GM18873 (cell line): Measurements from ENCODE around the gene AP2B1.

ENCODE experiments used
- ATAC-seq: cut with Tn5 transposase; IDR thresholded peaks from one replicate; pipeline ENCODE4 v1.9.1; 2021; ENCODE audit warnings: mild to moderate bottlenecking, moderate library complexity, moderate number of reproducible peaks; ENCODE audit not compliant: unreplicated experiment, low FRiP score

The AP2B1 gene

GRCh38 chr17:35725802-35726126 is 138.6 kb downstream of the AP2B1 start:
- no peak for ATAC-seq

- no peak for ATAC-seq
Observed at GRCh38 chr17:35726127-35726952, 139.2 kb downstream of the AP2B1 start.

DNA sequence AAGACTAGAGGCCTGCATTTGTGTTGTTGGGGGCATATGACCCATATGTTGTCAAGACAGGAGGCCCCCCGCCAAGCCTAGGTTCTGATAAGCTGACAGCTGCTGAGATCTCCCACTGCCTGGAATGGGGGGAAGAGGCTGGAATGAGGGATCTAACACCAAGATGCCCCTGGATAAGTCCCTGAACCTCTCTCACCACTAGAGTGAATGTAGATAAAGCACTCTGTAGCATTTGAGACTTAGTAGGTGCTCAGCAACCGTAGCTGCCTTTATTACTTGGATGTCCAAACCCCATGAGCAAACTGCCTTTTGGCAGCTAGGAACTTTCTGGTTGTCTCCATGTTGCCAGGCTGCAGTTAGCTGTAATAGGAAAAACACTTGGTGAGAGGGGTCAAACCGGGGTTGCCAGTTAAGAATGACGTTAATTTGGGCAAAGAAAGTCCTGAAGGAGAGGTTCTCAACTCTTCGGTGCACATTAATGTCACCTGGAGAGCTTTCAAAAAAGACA is 139.9 kb downstream of the AP2B1 start:
- no peak for ATAC-seq

- no peak for ATAC-seq
Observed at GRCh38 chr17:35727635-35728034, 140.5 kb downstream of the AP2B1 start.

DNA sequence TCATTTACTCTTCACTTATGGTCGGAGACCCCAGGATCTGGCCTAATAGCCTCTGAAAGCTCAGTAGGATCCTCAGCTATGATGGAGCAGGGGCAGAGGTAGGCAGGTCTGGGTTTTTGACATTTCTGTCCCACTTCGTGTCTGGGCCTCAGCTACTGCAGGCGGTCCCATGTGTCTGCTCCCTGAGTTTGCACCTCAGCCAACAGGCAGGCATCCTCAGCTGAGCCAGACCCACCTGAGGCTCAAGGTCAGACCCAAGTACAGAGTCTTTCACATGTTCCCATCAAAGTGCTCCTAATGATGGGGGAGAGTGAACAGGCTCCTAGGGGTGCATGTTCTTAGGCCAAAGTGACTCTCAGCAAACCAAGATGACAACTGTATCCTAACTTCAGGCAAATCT is 141.4 kb downstream of the AP2B1 start:
- no peak for ATAC-seq

GRCh38 chr17:35729405-35729833 is 142.3 kb downstream of the AP2B1 start:
- ATAC-seq: no peak

DNA sequence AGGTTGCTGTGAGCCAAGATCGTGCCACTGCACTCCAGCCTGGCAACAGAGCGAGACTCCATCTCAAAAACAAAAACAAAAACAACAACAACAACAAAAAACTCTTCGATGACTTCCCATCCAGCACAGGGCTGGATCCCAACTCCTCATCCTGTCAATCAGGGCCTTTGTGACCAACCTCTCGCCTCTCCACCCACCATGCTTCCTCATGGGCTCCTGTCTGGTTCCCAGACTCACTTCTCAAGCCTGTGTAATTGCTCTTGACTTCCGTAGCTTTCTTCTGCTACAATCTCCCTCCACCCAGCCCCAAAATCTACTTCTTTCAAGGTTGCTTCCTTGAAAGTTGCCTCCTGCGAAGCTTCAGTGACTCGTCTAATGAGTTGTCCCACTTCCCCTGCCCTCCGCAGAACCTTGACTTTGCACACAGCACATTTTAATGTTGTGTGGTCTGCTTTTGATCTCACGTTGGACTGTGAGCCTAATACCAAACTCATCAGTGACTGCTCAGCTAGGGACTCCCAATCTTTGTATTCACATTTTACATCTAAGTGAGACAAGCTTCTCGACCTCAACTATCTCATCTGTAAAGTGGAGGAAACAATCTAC is 143.4 kb downstream of the AP2B1 start:
- no peak for ATAC-seq

DNA sequence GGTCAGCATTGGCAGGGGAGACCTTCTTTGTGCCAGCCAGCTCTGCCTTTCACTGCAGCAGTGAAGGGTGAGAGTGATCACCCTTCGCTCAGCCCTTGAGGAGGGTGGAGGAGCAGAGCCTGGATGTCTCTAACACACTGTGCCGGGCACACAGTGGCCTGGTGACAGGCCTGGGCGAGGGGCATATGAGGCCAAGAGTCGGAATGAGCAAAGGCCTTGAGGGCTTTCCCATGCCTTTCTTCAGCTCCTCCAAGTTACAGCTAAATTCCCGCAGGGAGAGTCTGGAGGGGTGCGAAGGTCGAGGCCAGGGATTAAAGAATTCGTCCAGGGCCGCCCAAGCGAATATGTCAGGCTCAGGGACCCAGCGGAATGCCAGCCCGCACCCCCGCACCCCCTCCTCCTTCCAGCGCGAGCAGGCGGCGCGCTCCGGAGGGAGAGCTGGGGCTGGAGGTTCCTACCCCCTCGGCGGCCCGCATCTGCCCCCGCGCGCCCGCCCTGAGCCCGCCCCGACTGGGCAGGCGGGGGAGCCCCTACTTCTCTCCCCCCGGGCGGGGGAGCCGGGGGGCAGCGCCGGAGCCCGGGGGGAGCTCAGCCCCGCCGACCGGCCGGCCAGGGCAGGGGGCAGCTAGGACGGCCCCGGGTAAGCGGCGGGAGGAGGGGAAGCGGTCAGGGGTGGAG is 144.3 kb downstream of the AP2B1 start, which contains the start of gene RASL10B:
Gene RASL10B, plus strand, starts transcription at position 401 of the 678 bp plus-strand sequence. CDS start 3,546 bp downstream, outside the sequence.
- ATAC-seq: no peak

DNA sequence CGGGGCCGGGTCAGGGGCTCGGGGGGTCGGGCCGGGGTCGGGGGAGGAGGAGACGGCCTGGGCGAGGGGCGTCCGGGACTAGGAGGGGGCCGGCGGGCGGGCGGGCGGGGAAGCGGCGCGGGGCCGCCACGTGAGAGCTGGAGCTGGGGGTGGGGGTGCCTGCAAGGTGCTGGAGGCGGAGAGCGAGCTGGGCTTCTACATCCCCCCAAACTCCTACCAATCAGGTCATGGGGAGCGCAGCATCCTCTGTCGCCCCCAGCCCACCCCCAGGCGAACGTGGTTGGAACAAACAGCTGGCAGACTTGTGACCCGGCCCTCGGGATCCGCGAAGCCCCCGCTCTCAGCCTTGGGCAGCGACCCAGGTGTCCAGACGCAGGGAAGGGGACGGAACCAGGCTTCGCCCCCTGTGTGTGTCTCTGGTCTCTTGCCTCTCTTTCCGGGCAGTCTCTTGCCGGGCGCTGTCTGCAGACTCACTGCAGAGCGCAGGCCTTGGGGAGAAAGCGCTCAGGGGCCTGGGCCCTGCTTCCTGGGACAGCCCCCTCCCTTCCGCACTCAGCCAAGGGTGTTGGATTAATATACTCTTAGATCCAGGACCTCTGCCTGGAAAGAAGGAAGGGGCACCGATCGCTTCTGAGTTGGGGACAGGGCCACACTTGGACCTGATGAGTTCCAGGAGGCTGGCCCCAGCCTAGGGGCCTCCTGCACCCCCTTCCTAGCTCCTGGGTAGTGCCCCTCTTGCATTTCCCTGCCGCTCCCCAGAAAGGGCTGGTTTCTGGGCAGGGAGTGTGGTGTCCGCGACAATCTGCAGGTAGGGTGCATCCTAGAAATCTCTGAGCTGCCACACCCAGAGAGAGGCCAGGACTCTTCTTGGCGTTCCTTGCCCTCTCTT is 145.0 kb downstream of the AP2B1 start:
- no peak for ATAC-seq

DNA sequence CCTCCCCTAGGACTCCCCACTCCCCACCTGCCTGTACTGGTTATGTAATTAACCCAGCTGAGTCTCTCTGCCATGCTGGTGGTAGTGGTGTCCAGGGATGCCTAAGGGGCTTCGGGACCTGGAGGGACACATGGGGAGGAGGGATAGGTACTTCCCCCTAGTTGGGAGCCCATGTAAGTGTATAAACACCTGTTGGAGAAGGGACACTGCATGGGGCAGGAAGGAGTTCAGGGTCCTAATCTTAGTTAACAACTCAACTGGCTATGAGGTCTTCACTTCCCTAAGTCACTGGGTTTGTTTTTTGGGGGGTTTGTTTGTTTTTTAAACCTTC is 145.6 kb downstream of the AP2B1 start:
- ATAC-seq: no peak

DNA sequence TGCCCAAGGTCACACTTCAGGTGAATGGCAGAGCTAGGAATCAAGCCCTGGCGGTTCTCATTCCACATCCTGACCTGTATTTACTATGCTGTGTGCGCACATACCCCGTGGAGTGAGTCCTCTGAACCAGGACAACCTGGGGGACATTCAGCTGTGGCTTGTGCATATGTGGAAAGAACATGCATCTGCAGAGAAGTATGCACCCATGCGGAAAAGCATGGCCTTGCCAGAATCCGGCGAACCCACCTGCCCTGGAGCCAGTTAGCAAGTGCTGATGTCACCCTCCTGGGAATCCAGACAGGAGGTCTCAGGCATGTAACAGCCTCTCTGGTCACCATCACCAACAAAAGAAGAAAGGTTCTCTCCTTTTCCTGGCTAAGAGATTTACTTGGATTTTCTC is 146.2 kb downstream of the AP2B1 start:
- ATAC-seq: no peak

- no peak for ATAC-seq
Observed at GRCh38 chr17:35734396-35734795, 147.3 kb downstream of the AP2B1 start.

GRCh38 chr17:35735036-35735805 is 148.1 kb downstream of the AP2B1 start:
- ATAC-seq: no peak

DNA sequence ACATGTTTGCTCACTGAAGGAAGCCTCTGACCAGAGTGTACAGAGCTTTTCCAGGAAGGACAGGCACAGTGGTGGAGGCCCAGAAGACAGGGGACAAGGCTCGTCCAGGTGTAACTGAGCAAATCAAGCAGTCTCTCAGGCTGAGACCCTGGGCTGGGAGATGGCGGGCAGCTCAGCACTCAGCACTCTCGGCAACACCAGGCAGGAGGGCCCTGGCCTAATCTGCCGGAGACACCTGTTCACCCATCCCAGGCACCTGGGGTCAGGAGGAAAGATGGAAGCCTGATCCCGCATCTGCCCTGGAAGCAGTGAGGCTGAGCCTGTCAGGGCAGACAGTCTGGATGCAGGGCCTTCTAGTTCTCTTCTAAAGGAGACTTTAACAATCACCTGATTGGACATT is 149.1 kb downstream of the AP2B1 start:
- no peak for ATAC-seq

DNA sequence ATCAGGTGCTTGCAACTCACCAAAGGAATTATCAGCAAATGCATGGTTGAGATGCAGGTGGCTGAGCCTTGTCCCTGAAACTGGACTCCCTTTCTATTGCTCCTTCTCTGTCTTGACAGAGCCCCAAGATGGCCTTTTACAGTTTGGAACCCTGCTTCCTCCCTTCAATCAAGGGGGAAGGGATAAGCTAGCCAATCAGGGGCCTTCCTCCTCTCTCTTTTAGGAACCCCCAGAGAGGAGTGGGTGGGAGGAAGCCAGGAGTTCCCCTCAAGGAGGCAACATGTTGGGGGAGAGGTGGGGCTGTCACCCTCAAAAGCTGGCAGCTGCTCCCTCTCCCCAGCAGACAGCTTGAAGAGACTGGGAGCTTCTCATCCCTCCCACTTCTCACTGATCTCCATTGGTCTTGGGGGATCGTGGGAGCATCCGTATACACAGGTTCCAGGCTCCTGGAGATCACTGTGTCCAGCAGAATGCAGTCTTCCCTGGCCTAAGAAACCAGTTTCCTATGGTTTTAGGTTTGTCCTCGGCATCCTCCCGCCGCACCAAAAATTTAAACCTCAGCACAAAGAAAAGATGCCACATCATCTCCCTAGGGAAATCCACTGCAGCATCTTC is 151.5 kb downstream of the AP2B1 start:
- ATAC-seq: no peak

GRCh38 chr17:35740216-35740615 is 153.1 kb downstream of the AP2B1 start:
- no peak for ATAC-seq

GRCh38 chr17:35740997-35741931 is 154.1 kb downstream of the AP2B1 start:
- no peak for ATAC-seq

- ATAC-seq: no peak
Observed at GRCh38 chr17:35742496-35742895, 155.4 kb downstream of the AP2B1 start.
